GM12891 (cell line): ENCODE data around the gene AGFG1.
A peak's percentile ranks its signal among the peaks of the same experiment; 100 is the strongest.
"Not testable (repeated sequence)": the region's sequence is repeated elsewhere in the genome, so short reads cannot be mapped to it uniquely, and the experiment has no call there.

Source experiments
- DNase-seq: peaks from one replicate; pipeline ENCODE4 v3.0.0; 2011; ENCODE audit warnings: low spot score; ENCODE audit not compliant: insufficient read length
- FAIRE-seq: peaks from 2 replicates; lab custom pipeline; 2011; peaks lifted over from hg19 to GRCh38; lab: Jason Lieb, UNC
- PAX5 ChIP-seq: IDR thresholded peaks from 2 replicates; pipeline ENCODE4 v1.6.1; 2011; ENCODE audit warnings: low read length, moderate library complexity, mild to moderate bottlenecking; ENCODE audit not compliant: insufficient read depth, severe bottlenecking
- POLR2A ChIP-seq: IDR thresholded peaks from 2 replicates; pipeline ENCODE4 v1.6.1; 2011; ENCODE audit warnings: low read depth, low read length, control low read depth
- POLR2AphosphoS5 ChIP-seq: IDR thresholded peaks from 2 replicates; pipeline ENCODE4 v1.6.1; 2011; ENCODE audit warnings: low read depth, low read length, control low read depth
- POU2F2 ChIP-seq: IDR thresholded peaks from 2 replicates; pipeline ENCODE4 v1.6.1; 2011; ENCODE audit warnings: low read depth, mild to moderate bottlenecking, control low read depth, low read length, moderate library complexity
- SPI1 ChIP-seq: IDR thresholded peaks from 2 replicates; pipeline ENCODE4 v1.6.1; 2011; ENCODE audit warnings: low read depth, low read length, control low read depth
- TAF1 ChIP-seq: IDR thresholded peaks from 2 replicates; pipeline ENCODE4 v1.6.1; 2011; ENCODE audit warnings: low read depth, low read length, control low read depth

Gene AGFG1

DNA sequence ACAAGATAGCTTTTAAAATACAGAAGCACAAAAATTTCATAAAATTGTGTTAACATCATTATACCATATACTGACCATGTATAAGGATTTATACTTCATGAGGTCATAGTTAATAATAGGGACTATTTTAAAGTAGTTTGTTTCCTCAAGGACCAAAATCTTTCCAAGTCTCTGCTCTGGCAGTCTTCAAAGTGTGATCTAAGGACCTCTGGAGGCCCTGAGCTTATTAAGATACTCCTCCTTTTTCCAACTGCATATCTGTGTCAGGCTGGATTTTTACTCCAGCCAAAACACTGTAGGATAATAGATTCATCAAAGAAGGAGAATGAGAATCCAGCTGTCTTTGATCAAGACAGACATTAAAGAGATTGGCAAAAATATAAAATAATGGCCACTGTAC is 125.1 kb downstream of the AGFG1 start:
- DNase-seq (no peak), FAIRE-seq (no peak)
- TF ChIP-seq PAX5 = no peak
- TF ChIP-seq POU2F2 = no peak
- TF ChIP-seq POLR2AphosphoS5 = no peak
- no peak for TF ChIP-seq POLR2A
- no peak for TF ChIP-seq TAF1
- no peak for TF ChIP-seq SPI1

DNA sequence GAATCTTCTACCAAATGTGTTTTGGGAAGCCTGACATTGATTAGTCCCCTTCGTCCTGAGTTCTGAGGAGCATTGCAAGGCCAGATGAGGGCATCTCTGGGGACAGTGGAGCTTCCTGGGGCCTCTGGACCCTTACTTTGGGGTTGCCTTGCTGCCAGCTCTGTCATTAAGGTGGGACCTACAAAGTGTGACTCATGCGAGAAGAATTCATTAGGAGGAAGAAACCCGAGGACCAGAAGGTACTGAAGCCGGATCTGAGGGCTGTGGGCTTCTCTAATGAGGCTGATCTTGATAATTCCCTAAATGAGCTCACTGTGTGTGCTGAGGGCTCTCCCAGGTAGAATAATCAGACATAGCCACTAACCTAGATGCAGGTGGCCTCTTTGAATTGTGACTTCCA is 126.0 kb downstream of the AGFG1 start:
- TF ChIP-seq SPI1 (no peak), POU2F2 (no peak), PAX5 (no peak), TAF1 (no peak), POLR2AphosphoS5 (no peak), POLR2A (no peak)
- FAIRE-seq (no peak), DNase-seq (no peak)

GRCh38 chr2:227598835-227599503 is 127.0 kb downstream of the AGFG1 start, which contains the start of gene SCYGR2:
Gene SCYGR2, plus strand, starts transcription at chr2:227598893. Its CDS starts 0 bp downstream, at chr2:227598893.
- FAIRE-seq = peak; percentile 33

DNA sequence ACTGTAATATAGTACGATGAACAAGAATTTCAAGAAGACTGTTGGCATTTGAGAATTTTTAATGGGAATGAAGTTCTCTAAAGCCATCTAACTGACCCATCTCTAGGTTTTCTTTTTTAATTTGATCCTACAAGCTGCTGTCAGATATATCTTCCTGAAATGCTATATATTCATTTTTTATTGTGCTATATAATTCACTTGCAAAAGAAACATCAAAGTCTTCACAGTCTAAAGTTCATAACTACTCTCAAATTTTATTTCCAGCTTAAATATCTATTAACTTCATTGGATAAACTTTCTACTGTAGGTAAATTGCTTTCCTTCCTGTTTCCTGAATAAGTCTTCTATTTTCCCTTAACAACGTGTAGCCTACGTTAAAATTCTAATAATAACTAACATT is 130.4 kb downstream of the AGFG1 start:
- no peak for TF ChIP-seq SPI1
- TF ChIP-seq POLR2AphosphoS5 = no peak
- no peak for TF ChIP-seq PAX5
- TF ChIP-seq POLR2A = no peak
- no peak for TF ChIP-seq POU2F2
- no peak for TF ChIP-seq TAF1
- FAIRE-seq = no peak
- no peak for DNase-seq

More at GRCh38 chr2:227598835-227599503, 127.0 kb downstream of the AGFG1 start, which contains the start of gene SCYGR2:
- not testable (repeated sequence) for DNase-seq

DNA sequence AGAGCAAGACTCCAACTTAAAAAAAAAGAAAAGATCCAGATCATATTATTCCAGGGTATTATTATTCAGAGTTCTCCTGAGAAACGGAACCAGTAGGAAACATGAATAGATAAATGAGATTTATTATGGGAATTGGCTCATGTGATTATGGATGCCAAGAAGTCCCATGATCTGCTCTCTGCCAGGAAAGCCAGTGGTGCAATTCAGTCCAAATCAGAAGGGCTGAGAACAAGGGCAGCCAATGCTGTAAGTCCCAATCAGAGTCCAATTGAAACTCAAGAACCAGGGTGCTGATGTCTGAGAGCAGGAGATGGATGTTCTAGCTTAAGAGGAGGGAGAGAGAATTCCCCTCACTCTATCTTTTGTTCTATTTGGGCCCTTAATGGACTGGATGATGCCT is 134.5 kb downstream of the AGFG1 start:
- no peak for FAIRE-seq
- no peak for TF ChIP-seq POLR2A
- no peak for TF ChIP-seq POU2F2
- no peak for TF ChIP-seq PAX5
- TF ChIP-seq SPI1 = no peak
- TF ChIP-seq POLR2AphosphoS5 = no peak
- no peak for TF ChIP-seq TAF1
- no peak for DNase-seq

- no peak for DNase-seq
- no peak for FAIRE-seq
- TF ChIP-seq POU2F2 (no peak), TAF1 (no peak), POLR2A (no peak), SPI1 (no peak), POLR2AphosphoS5 (no peak), PAX5 (no peak)
Observed at GRCh38 chr2:227607941-227608340, 136.0 kb downstream of the AGFG1 start.

DNA sequence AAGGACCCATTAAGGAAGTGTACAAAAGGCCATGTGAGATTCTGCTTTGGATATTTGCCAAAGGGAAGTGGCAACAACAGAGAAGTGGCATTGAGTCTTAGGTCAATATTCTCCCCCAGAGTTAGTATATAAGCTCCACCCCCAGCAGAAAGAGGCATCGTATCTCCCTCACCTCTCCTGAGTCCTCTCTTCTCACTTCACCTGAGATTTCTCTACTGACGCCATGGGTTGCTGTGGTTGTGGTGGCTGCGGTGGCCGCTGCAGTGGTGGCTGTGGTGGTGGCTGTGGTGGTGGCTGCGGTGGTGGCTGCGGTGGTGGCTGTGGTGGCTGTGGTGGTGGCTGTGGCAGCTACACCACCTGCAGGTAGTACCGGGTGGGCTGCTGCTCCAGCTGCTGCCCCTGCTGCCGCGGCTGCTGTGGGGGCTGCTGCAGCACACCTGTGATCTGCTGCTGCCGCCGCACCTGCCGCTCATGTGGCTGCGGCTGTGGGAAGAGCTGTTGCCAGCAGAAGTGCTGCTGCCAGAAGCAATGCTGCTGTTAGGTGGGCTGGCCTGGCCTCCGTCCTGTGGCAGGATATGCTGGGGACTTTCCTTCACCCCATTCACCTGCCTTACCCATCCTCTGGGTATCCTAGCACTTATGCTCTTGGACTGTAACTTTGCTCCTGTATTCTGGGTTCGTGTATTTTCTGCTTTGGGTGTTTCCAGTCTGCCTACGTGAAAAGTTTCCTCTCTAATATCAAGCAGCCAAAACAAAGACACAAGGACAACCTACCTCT is 136.8 kb downstream of the AGFG1 start:
- DNase-seq (no peak), FAIRE-seq (peak; percentile 5)
- TF ChIP-seq TAF1 (no peak), PAX5 (no peak), SPI1 (peak; percentile 50), POLR2A (no peak), POLR2AphosphoS5 (no peak)

DNA sequence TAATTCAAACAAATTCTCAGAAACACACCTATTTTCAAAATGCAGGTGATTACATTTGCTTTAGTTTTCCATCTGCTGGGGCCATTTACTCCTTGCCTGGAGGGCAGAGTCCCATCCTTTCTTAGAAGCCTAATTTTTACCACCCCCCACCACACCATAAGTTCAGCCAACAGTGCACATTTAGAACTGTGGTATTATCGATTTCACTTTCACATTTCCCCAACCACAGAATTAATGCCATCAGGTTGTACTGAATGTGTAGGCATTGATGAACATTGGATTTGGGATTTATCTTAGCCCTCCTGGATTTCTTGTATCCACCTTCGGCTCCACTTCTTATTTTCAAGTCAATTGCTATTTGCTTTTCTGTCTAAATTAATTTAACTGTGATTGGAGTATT is 138.2 kb downstream of the AGFG1 start:
- FAIRE-seq = no peak
- TF ChIP-seq POLR2AphosphoS5 (no peak), PAX5 (no peak), POU2F2 (no peak), TAF1 (no peak), SPI1 (no peak), POLR2A (no peak)
- DNase-seq = no peak
